OCI-LY7 (cell line): ENCODE measurements around the gene NCAN. TPM values are rescaled to one million over a fixed set of nuclear protein-coding genes. Genes with fewer than 3 reads are reported as not detected.

ENCODE experiments used
- BruUV-seq: library from RNA; stranded (reverse); fragments of 400-500 nt; replicated peaks from 2 replicates; lab custom pipeline; 2021; lab: Mats Ljungman, UMichigan
- CTCF ChIA-PET: fragments of 300-600 bp; sonication (Branson Sonifier 250); formaldehyde crosslinking; loops from one replicate; lab custom pipeline; 2022; ENCODE audit warnings: antibody characterized with exemption; ENCODE audit not compliant: unreplicated experiment; lab: Charles Lee
- POLR2A ChIA-PET: fragments of 300-600 bp; sonication (Branson Sonifier 250); formaldehyde crosslinking; loops from one replicate; lab custom pipeline; 2022; ENCODE audit warnings: antibody characterized with exemption; lab: Charles Lee
- DNase-seq: peaks from one replicate; pipeline ENCODE4 v3.0.0-alpha.2; 2015; ENCODE audit warnings: low spot score
- H2AFZ ChIP-seq: fragments of 200-600 bp; sonication (generic), shearing (Covaris generic); 2 replicates; pipeline ENCODE4 v1.6.1; 2014; ENCODE audit warnings: mild to moderate bottlenecking, antibody characterized with exemption, low read length, moderate library complexity
- H3K27ac ChIP-seq: fragments of 200-600 bp; sonication (generic); 2 replicates; pipeline ENCODE4 v1.5.1; 2014; ENCODE audit warnings: mixed run types, low read depth, mild to moderate bottlenecking, moderate library complexity, low read length, inconsistent platforms; ENCODE audit not compliant: poor library complexity, severe bottlenecking
- H3K36me3 ChIP-seq: fragments of 200-600 bp; sonication (generic); 2 replicates; pipeline ENCODE4 v1.6.1; 2014; ENCODE audit warnings: mild to moderate bottlenecking, antibody characterized with exemption, low read length, moderate library complexity, mixed read lengths; ENCODE audit not compliant: insufficient read depth
- H3K4me1 ChIP-seq: fragments of 200-600 bp; sonication (generic); 2 replicates; pipeline ENCODE4 v1.5.1; 2014; ENCODE audit warnings: mild to moderate bottlenecking, low read length; ENCODE audit not compliant: insufficient read depth, poor library complexity, severe bottlenecking
- H3K4me2 ChIP-seq: fragments of 200-600 bp; sonication (generic); 2 replicates; pipeline ENCODE4 v1.6.1; 2014; ENCODE audit warnings: mild to moderate bottlenecking, low read length
- H3K4me3 ChIP-seq: fragments of 200-600 bp; sonication (generic); 2 replicates; pipeline ENCODE4 v1.5.1; 2014; ENCODE audit warnings: mild to moderate bottlenecking, low read depth, low read length; ENCODE audit not compliant: poor library complexity, severe bottlenecking
- H3K79me2 ChIP-seq: fragments of 200-600 bp; sonication (generic); 2 replicates; pipeline ENCODE4 v1.6.1; 2016; ENCODE audit warnings: low read depth, mild to moderate bottlenecking, low read length, moderate library complexity, mixed read lengths; ENCODE audit not compliant: insufficient read depth
- H3K9me2 ChIP-seq: fragments of 200-600 bp; sonication (generic); 2 replicates; pipeline ENCODE4 v1.6.1; 2016; ENCODE audit warnings: mild to moderate bottlenecking, low read length, mixed read lengths; ENCODE audit not compliant: insufficient read depth
- H3K9me3 ChIP-seq: fragments of 200-600 bp; sonication (generic); 2 replicates; pipeline ENCODE4 v1.6.1; 2014; ENCODE audit warnings: mild to moderate bottlenecking, mixed run types, low read length, mixed read lengths
- H4K20me1 ChIP-seq: fragments of 200-600 bp; sonication (generic); 2 replicates; pipeline ENCODE4 v1.6.1; 2014; ENCODE audit warnings: mild to moderate bottlenecking, antibody characterized with exemption, low read length, moderate library complexity, mixed read lengths; ENCODE audit not compliant: insufficient read depth
- CTCF ChIP-seq: fragments of 200-600 bp; sonication (generic); conservative IDR thresholded peaks from 2 replicates; pipeline ENCODE4 v1.5.1; 2014; ENCODE audit warnings: mild to moderate bottlenecking, antibody characterized with exemption, low read length, moderate library complexity, mixed read lengths
- EZH2phosphoT487 ChIP-seq: fragments of 200-600 bp; sonication (generic); IDR thresholded peaks from 2 replicates; pipeline ENCODE4 v1.6.1; 2018; ENCODE audit warnings: low read depth, borderline replicate concordance, mild to moderate bottlenecking, mixed run types, antibody characterized with exemption, low read length, moderate library complexity, mixed read lengths
- intact Hi-C: fragments of 100-400 bp; cut with micrococcal nuclease; formaldehyde crosslinking; loops from one replicate; pipeline ENCODE4 v1.10.0; 2022; ENCODE audit not compliant: unreplicated experiment
- total RNA-seq, 2 experiments: library from RNA; depleted of rRNA in 1 of 2; stranded (reverse); fragments of >200 nt in 1 of 2; shearing (Covaris generic) in 1 of 2; gene quantifications; 2 replicates each; pipeline ENCODE4 v1.2.3, GENCODE V29; 2014 to 2022

The NCAN gene
- total RNA-seq, 2 experiments from 2014 or later, result not detected

DNA sequence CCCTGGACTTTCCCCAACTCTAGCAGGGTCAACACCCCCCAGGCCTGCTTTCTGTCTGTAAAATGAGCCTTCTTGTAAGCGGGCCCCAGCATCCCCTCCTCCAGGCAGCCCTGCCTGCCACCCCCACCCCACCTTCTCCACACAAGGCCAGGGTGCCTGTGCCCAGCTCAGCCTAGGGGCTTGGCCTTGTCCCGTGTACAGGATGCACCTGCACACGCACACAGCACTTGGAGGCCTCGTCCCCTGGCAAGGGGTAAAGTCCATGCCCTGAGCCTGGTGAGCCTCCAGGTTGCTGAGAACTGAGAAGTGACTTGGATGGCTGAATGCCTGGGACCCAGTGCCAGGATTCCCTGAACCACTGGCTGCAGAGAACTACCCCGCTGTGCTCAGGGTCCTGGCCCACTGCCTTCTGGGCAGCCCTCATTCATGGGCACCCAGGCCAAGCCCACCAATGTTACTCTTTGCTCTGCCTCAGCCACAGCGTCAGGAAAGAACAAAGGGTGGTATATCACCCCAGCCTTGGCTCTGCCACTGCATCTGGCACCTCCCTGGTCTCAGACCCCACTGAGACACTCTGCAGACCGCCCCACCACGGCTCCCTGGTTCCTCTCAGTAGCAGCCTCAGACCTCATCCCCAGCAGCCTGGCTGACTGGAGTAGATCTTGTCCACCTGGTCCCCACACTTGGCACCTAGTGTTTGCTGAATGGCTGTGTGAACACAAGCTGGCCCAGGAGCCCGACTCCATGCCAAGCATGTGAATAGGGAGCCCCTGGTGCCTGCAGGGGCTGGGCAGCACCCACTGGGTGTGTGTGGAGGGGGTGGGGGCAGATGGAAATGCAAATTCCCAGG is 63.2 kb downstream of the NCAN start:
- no TSS peak for BruUV-seq
- TF ChIP-seq EZH2phosphoT487, result no peak
- TF ChIP-seq CTCF, result no peak
- ChIA-PET POLR2A (interaction anchor here (1.1 kb wide), 1 partner anchor 37 kb away, joined by 3 read pairs; no protein-coding TSS in a partner anchor), CTCF (no interaction called here)
- Histone ChIP-seq H3K9me2 (no peaks in the 10 kb centered on the region), H3K4me1 (no peaks in the 10 kb centered on the region), H3K4me2 (no peak overlapping the region), H3K79me2 (no peaks in the 10 kb centered on the region), H3K4me3 (no peak overlapping the region), H3K27ac (no peak overlapping the region), H3K9me3 (no peaks in the 10 kb centered on the region), H4K20me1 (no peaks in the 10 kb centered on the region), H2AFZ (no peak overlapping the region), H3K36me3 (peaks cover 48% of the 10 kb centered on the region)
- no peak for DNase-seq
- intact Hi-C loops, result no loop called here

DNA sequence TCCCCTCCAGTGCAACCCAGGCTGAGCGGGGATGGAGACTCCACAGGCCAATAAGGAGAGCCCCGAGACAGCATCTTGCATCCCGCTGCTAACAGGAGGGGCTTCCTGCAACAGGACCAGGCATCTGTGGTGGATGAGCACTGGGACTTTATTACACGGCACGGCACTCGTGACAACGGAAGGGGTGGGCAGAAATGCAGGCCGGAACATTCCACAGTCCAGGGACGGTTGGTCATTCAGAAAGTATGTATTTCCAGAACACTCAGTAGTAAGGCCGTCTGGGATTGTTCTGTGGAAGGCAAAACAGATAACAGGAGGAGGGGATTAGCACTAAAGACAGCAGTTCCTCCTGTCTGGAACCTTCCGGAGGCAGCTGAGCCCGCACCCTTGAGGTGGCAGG is 64.6 kb downstream of the NCAN start:
- ChIA-PET CTCF (no interaction called here), POLR2A (interaction anchor here (1.1 kb wide), 1 partner anchor 35 kb away, joined by 3 read pairs; no protein-coding TSS in a partner anchor)
- Histone ChIP-seq H3K9me3 (no peaks in the 10 kb centered on the region), H4K20me1 (no peaks in the 10 kb centered on the region), H3K4me3 (no peak overlapping the region), H3K9me2 (no peaks in the 10 kb centered on the region), H2AFZ (no peak overlapping the region), H3K4me2 (no peak overlapping the region), H3K27ac (no peak overlapping the region), H3K4me1 (no peaks in the 10 kb centered on the region), H3K36me3 (peaks cover 56% of the 10 kb centered on the region), H3K79me2 (no peaks in the 10 kb centered on the region)
- no TSS peak for BruUV-seq
- intact Hi-C loops, result no loop called here
- DNase-seq, result no peak
- no peak for TF ChIP-seq CTCF
- no peak for TF ChIP-seq EZH2phosphoT487

DNA sequence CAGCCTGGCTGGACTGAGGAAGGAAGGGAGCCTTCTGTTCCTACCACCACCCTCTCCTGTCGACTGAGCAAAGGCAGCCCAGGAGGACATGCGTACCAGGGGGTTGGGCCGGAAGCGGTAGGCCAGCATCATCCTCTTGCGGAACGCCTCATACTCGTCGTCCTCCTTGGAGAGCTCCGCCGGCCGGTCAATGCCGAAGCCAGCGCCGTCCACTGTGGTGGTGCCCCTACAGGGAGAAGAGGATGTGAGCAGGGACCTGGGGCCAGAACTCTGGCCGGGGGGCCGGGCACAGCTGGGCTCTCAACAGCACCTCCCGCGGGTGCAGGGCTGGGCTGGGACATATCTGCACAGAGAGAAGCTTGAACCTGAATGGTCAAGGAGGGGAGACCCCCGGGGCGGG is 65.1 kb downstream of the NCAN start:
- no peak for TF ChIP-seq CTCF
- TF ChIP-seq EZH2phosphoT487, result no peak
- ChIA-PET CTCF (no interaction called here), POLR2A (no interaction called here)
- H3K9me3 ChIP-seq, result no peaks in the 10 kb centered on the region
- no peaks in the 10 kb centered on the region for H4K20me1 ChIP-seq
- H3K36me3 ChIP-seq, result peaks cover 61% of the 10 kb centered on the region
- H3K9me2 ChIP-seq, result no peaks in the 10 kb centered on the region
- H2AFZ ChIP-seq, result no peak overlapping the region
- BruUV-seq, result no TSS peak
- H3K4me1 ChIP-seq, result no peaks in the 10 kb centered on the region
- H3K79me2 ChIP-seq, result no peaks in the 10 kb centered on the region
- intact Hi-C loops, result no loop called here
- H3K27ac ChIP-seq, result no peak overlapping the region
- H3K4me3 ChIP-seq, result no peak overlapping the region
- DNase-seq, result no peak
- H3K4me2 ChIP-seq, result no peak overlapping the region
